ENCODE data around the gene LYRM4. TPM values are rescaled to one million over a fixed set of nuclear protein-coding genes. Genes with fewer than 3 reads are reported as not detected.
A peak's percentile ranks its signal among the peaks of the same experiment; 100 is the strongest.

LYRM4 gene
- total RNA-seq, 2 experiments from 2014 or later: 24.8 to 28.1 TPM

- Histone ChIP-seq H3K4me1 (ENCODE audit: insufficient read depth, low read length) (peaks cover 19% of the 10 kb centered on the region), H3K27me3 (ENCODE audit: control insufficient read depth in 1 of 2, insufficient read depth in 2 of 2, low read length in 2 of 2) (no peaks in the 10 kb centered on the region), H3K36me3 (ENCODE audit: insufficient read depth, low read length) (no peaks in the 10 kb centered on the region), H3K9me3 (ENCODE audit: control insufficient read depth in 1 of 2, insufficient read depth in 1 of 2, low read length in 2 of 2) (no peaks in the 10 kb centered on the region), H3K27ac (ENCODE audit: low read depth in 1 of 2, low read length in 2 of 2) (no peak overlapping the region), H3K4me3 (ENCODE audit: low read length) (no peak overlapping the region)
- Mint-ChIP-seq H3K4me3 (peak overlapping the region; percentile 6), H3K27me3 (no peaks in the 10 kb centered on the region), H3K27ac (no peak overlapping the region), H3K36me3 (ENCODE audit: low read depth) (no peaks in the 10 kb centered on the region), H3K4me1 (ENCODE audit: low read depth) (peaks cover 45% of the 10 kb centered on the region), H3K9me3 (no peaks in the 10 kb centered on the region)
- POLR2A ChIA-PET: interaction anchor here (0.6 to 2.2 kb wide), 3 partner anchors 41 to 175 kb away, joined by 3 to 11 read pairs (median 3); partner anchors contain the start of genes FARS2 and LYRM4
- DNase-seq: peak in 3 of 14 experiments; percentile 4 to 10 (median 6)
- ATAC-seq (ENCODE audit: poor library complexity): peak; percentile 37
- no peak for TF ChIP-seq CTCF (IDR thresholded peaks at IDR 0.05)
- CTCF ChIA-PET: interaction anchor here (0.6 to 3.0 kb wide), 14 partner anchors 7 to 168 kb away, joined by 3 to 33 read pairs (median 4); partner anchors contain the start of gene LYRM4
- intact Hi-C loops (cut with DNase I, micrococcal nuclease): no loop called here
Measured at GRCh38 chr6:5302220-5302946, 41.6 kb upstream of the LYRM4 start.

- H3K36me3 Mint-ChIP-seq (ENCODE audit: low read depth): peaks cover 5% of the 10 kb centered on the region
- peaks cover 50% of the 10 kb centered on the region for H3K4me1 Mint-ChIP-seq (ENCODE audit: low read depth)
- no peak for TF ChIP-seq CTCF (IDR thresholded peaks at IDR 0.05)
- H3K27ac ChIP-seq (ENCODE audit: low read depth in 1 of 2, low read length in 2 of 2): no peak overlapping the region
- no peaks in the 10 kb centered on the region for H3K9me3 ChIP-seq (ENCODE audit: control insufficient read depth in 1 of 2, insufficient read depth in 1 of 2, low read length in 2 of 2)
- intact Hi-C loops (cut with DNase I, micrococcal nuclease): no loop called here
- H3K36me3 ChIP-seq (ENCODE audit: insufficient read depth, low read length): no peaks in the 10 kb centered on the region
- no peaks in the 10 kb centered on the region for H3K27me3 ChIP-seq (ENCODE audit: control insufficient read depth in 1 of 2, insufficient read depth in 2 of 2, low read length in 2 of 2)
- DNase-seq (no peak), ATAC-seq (ENCODE audit: poor library complexity) (no peak)
- no peaks in the 10 kb centered on the region for H3K9me3 Mint-ChIP-seq
- CTCF ChIA-PET: interaction anchor here (1.4 kb wide), 1 partner anchor 156 kb away, joined by 3 read pairs; no protein-coding TSS in a partner anchor
- POLR2A ChIA-PET: interaction anchor here (0.7 kb wide), 1 partner anchor 1005 kb away, joined by 3 read pairs; no protein-coding TSS in a partner anchor
- no peak overlapping the region for H3K27ac Mint-ChIP-seq
- H3K4me3 Mint-ChIP-seq: no peak overlapping the region
- no peak overlapping the region for H3K4me3 ChIP-seq (ENCODE audit: low read length)
- peaks cover 19% of the 10 kb centered on the region for H3K4me1 ChIP-seq (ENCODE audit: insufficient read depth, low read length)
- H3K27me3 Mint-ChIP-seq: no peaks in the 10 kb centered on the region
Measured at GRCh38 chr6:5300206-5300764, 39.5 kb upstream of the LYRM4 start.

- H3K9me3 ChIP-seq (ENCODE audit: control insufficient read depth in 1 of 2, insufficient read depth in 1 of 2, low read length in 2 of 2): no peaks in the 10 kb centered on the region
- ChIA-PET CTCF (interaction anchor here (1.0 to 1.1 kb wide), 2 partner anchors 7 to 152 kb away, joined by 3 to 4 read pairs; no protein-coding TSS in a partner anchor), POLR2A (no interaction called here)
- TF ChIP-seq CTCF (IDR thresholded peaks at IDR 0.05): no peak
- H3K27me3 ChIP-seq (ENCODE audit: control insufficient read depth in 1 of 2, insufficient read depth in 2 of 2, low read length in 2 of 2): no peaks in the 10 kb centered on the region
- H3K4me1 ChIP-seq (ENCODE audit: insufficient read depth, low read length): peaks cover 8% of the 10 kb centered on the region
- no peaks in the 10 kb centered on the region for H3K9me3 Mint-ChIP-seq
- intact Hi-C loops (cut with DNase I, micrococcal nuclease): no loop called here
- no peak overlapping the region for H3K4me3 Mint-ChIP-seq
- no peak overlapping the region for H3K27ac Mint-ChIP-seq
- no peak for ATAC-seq (ENCODE audit: poor library complexity)
- H3K4me3 ChIP-seq (ENCODE audit: low read length): no peak overlapping the region
- peaks cover 5% of the 10 kb centered on the region for H3K36me3 Mint-ChIP-seq (ENCODE audit: low read depth)
- peaks cover 59% of the 10 kb centered on the region for H3K4me1 Mint-ChIP-seq (ENCODE audit: low read depth)
- H3K36me3 ChIP-seq (ENCODE audit: insufficient read depth, low read length): no peaks in the 10 kb centered on the region
- no peak for DNase-seq
- no peaks in the 10 kb centered on the region for H3K27me3 Mint-ChIP-seq
- H3K27ac ChIP-seq (ENCODE audit: low read depth in 1 of 2, low read length in 2 of 2): no peak overlapping the region
Measured at GRCh38 chr6:5295623-5296022, 34.9 kb upstream of the LYRM4 start.

All from CD4-positive, alpha-beta T cell (primary cell).